Measurements from ENCODE around the gene FEM1B.

Gene FEM1B

GRCh38 chr15:68259883-68260282 is 17.7 kb upstream of the FEM1B start:
- no peak for DNase-seq (ENCODE audit: low read depth)

GRCh38 chr15:68261241-68261640 is 16.3 kb upstream of the FEM1B start:
- DNase-seq (ENCODE audit: low read depth): no peak

GRCh38 chr15:68261980-68262379 is 15.6 kb upstream of the FEM1B start:
- no peak for DNase-seq (ENCODE audit: low read depth)

GRCh38 chr15:68262514-68263356 is 14.8 kb upstream of the FEM1B start:
- DNase-seq (ENCODE audit: low read depth): no peak

- DNase-seq (ENCODE audit: low read depth): no peak
These were observed 13.3 kb upstream of the FEM1B start for GRCh38 chr15:68264282-68264681.

- DNase-seq (ENCODE audit: low read depth): no peak
These were observed 12.5 kb upstream of the FEM1B start for GRCh38 chr15:68265081-68265480.

GRCh38 chr15:68265674-68266073 is 11.9 kb upstream of the FEM1B start:
- DNase-seq (ENCODE audit: low read depth): no peak

GRCh38 chr15:68268405-68268804 is 9.1 kb upstream of the FEM1B start:
- no peak for DNase-seq (ENCODE audit: low read depth)

GRCh38 chr15:68271854-68272471 is 5.6 kb upstream of the FEM1B start:
- no peak for DNase-seq (ENCODE audit: low read depth)

GRCh38 chr15:68272721-68273271 is 4.7 kb upstream of the FEM1B start:
- no peak for DNase-seq (ENCODE audit: low read depth)

- DNase-seq (ENCODE audit: low read depth): no peak
These were observed 3.2 kb upstream of the FEM1B start for GRCh38 chr15:68274201-68274848.

GRCh38 chr15:68275165-68275746 is 2.3 kb upstream of the FEM1B start:
- no peak for DNase-seq (ENCODE audit: low read depth)

GRCh38 chr15:68276668-68277067 is 877 bp upstream of the FEM1B start:
- DNase-seq (ENCODE audit: low read depth): no peak

GRCh38 chr15:68277131-68277602 is 378 bp upstream of the FEM1B start:
- no peak for DNase-seq (ENCODE audit: low read depth)

GRCh38 chr15:68278345-68278594 is 725 bp downstream of the FEM1B start:
- no peak for DNase-seq (ENCODE audit: low read depth)

GRCh38 chr15:68278595-68279405 is 1.3 kb downstream of the FEM1B start:
- DNase-seq (ENCODE audit: low read depth): no peak

- DNase-seq (ENCODE audit: low read depth): no peak
These were observed 2.5 kb downstream of the FEM1B start for GRCh38 chr15:68279779-68280753.

- no peak for DNase-seq (ENCODE audit: low read depth)
These were observed 3.5 kb downstream of the FEM1B start for GRCh38 chr15:68281008-68281407.

- DNase-seq (ENCODE audit: low read depth): no peak
These were observed 5.9 kb downstream of the FEM1B start for GRCh38 chr15:68283401-68283800.

GRCh38 chr15:68284616-68285258 is 7.2 kb downstream of the FEM1B start:
- DNase-seq (ENCODE audit: low read depth): no peak
